ENCODE measurements around the gene NCOA5.

The NCOA5 gene

DNA sequence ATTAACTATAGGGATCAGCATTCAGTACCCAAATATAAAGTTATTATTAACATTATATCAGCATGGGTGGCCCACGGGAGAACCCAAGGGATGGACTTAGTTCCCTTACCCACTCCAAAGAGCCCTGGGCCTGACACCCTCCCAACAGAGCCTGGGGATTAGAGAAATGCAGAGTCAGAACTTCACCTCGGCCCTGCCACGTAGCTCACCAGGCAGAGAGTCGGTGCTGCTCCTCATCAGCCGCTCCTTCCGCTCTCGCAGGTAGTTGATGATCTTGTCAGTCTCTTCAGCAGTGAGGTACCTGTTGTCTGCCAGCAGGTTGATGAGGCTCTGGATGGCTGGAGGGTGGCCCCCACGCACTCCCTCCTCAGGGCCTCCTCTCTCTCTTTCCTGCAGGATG lies 26.6 kb downstream of the NCOA5 start:
- no peak for DNase-seq (ENCODE audit: low read depth, low spot score)
- POLR2A ChIA-PET: no interaction called here
- TF ChIP-seq, protein P1, sequence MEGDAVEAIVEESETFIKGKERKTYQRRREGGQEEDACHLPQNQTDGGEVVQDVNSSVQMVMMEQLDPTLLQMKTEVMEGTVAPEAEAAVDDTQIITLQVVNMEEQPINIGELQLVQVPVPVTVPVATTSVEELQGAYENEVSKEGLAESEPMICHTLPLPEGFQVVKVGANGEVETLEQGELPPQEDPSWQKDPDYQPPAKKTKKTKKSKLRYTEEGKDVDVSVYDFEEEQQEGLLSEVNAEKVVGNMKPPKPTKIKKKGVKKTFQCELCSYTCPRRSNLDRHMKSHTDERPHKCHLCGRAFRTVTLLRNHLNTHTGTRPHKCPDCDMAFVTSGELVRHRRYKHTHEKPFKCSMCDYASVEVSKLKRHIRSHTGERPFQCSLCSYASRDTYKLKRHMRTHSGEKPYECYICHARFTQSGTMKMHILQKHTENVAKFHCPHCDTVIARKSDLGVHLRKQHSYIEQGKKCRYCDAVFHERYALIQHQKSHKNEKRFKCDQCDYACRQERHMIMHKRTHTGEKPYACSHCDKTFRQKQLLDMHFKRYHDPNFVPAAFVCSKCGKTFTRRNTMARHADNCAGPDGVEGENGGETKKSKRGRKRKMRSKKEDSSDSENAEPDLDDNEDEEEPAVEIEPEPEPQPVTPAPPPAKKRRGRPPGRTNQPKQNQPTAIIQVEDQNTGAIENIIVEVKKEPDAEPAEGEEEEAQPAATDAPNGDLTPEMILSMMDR (IDR thresholded peaks at IDR 0.05; ENCODE audit: insufficient read depth, low read length, missing control alignments): no peak
- H3K4me3 ChIP-seq (ENCODE audit: low read depth, low read length): no peak overlapping the region
- CTCF ChIA-PET: no interaction called here

DNA sequence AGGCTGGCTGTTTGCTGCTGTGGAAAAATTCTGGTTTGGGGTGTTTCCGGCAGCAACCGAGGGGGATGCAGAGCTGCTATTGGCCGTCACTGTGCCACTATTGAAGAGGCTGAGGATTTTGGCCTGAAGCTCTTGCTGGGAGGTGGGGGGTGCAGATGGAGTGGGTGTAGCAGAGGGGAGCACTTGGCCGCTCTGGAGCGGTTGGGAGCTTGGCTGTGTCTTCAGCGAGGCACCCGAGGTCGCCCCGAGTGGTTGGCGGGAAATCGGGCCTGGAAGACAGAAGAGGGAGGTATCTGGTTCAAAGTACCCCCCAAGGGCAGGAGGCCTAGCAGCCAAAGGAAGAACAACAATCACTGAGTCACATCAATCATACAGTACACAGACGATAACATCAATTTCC lies 27.1 kb downstream of the NCOA5 start:
- H3K4me3 ChIP-seq (ENCODE audit: low read depth, low read length): no peak overlapping the region
- POLR2A ChIA-PET: no interaction called here
- CTCF ChIA-PET: interaction anchor here (1.0 kb wide), 1 partner anchor 24 kb away, joined by 3 read pairs; no protein-coding TSS in a partner anchor
- TF ChIP-seq, protein P1 (IDR thresholded peaks at IDR 0.05; ENCODE audit: insufficient read depth, low read length, missing control alignments): no peak
- DNase-seq (ENCODE audit: low read depth, low spot score): no peak

DNA sequence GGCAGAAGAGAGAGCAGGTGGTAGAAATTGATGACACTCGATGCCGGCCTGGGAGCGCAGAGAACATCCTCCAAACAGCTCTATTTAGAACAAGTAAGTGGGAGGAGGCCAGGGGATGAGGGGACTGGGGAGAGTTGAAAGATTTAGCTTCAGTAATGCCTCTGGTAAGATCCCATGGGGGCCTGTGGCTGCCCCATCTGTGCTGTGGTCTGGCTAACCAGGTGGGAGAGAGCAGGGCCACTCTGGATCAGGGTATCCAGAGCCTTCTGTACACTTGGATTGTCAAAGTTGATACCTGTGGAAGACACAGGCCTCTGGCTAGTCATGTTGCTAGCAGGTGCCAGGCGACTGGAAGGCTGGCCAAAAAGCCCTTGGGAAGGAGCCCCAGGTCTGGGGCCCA lies 27.6 kb downstream of the NCOA5 start:
- no peak overlapping the region for H3K4me3 ChIP-seq (ENCODE audit: low read depth, low read length)
- DNase-seq (ENCODE audit: low read depth, low spot score): no peak
- ChIA-PET CTCF (interaction anchor here (1.0 to 1.5 kb wide), 2 partner anchors 24 to 26 kb away, joined by 3 to 6 read pairs; no protein-coding TSS in a partner anchor), POLR2A (no interaction called here)
- TF ChIP-seq, protein P1 (IDR thresholded peaks at IDR 0.05; ENCODE audit: insufficient read depth, low read length, missing control alignments): no peak

DNA sequence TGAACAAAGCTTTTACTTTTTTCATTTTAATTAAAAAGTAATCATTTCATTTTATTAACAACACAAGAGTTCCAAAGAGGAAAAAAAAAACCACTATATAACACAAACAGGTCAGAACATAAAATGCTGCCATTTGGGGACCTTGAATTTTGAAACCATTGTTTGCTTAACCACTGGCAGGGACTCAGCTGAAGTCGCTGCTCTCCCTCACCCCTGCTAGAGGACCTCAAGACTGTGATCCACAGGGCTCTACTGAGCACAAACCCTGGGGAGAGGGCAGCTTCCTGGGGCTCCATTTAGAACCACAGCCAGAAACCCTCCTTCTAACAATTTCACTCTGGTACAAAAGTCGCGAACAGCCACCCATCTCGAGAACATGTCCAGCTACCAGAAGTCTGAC lies 28.8 kb downstream of the NCOA5 start:
- DNase-seq (ENCODE audit: low read depth, low spot score): no peak
- TF ChIP-seq, protein P1 (IDR thresholded peaks at IDR 0.05; ENCODE audit: insufficient read depth, low read length, missing control alignments): no peak
- POLR2A ChIA-PET: no interaction called here
- CTCF ChIA-PET: interaction anchor here (1.5 to 1.9 kb wide), 2 partner anchors 27 to 47 kb away, joined by 6 to 11 read pairs; no protein-coding TSS in a partner anchor
- H3K4me3 ChIP-seq (ENCODE audit: low read depth, low read length): no peak overlapping the region

DNA sequence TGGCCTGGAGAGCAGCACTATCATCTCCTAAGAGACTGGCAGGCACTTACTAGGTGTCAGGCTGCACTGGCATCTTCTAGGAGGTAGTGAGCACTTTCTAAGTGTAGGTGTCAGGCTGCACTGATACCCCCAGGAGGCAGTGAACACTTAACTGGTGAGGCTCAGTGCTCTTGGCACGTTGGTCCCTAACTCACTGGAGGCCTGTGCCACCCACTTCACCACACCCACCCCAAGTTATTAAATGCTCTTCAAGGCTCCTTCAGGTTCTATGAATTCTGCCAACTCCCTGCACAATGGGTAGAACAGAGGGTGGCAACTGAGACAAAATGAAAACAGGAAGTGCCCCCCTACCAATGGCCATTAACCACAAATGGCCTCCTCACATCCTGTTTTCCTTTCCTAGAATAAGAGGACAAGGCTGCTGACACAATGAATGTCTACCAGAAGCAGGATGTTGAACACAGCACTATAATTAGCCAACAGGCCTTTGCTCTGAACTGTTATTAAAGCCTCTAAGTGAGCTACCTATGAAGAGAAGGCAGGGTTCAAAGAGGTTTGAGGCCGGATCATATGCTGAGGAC lies 29.4 kb downstream of the NCOA5 start:
- no peak overlapping the region for H3K4me3 ChIP-seq (ENCODE audit: low read depth, low read length)
- ChIA-PET POLR2A (no interaction called here), CTCF (interaction anchor here (1.9 kb wide), 1 partner anchor 46 kb away, joined by 11 read pairs; no protein-coding TSS in a partner anchor)
- TF ChIP-seq, protein P1 (IDR thresholded peaks at IDR 0.05; ENCODE audit: insufficient read depth, low read length, missing control alignments): no peak
- DNase-seq (ENCODE audit: low read depth, low spot score): no peak

DNA sequence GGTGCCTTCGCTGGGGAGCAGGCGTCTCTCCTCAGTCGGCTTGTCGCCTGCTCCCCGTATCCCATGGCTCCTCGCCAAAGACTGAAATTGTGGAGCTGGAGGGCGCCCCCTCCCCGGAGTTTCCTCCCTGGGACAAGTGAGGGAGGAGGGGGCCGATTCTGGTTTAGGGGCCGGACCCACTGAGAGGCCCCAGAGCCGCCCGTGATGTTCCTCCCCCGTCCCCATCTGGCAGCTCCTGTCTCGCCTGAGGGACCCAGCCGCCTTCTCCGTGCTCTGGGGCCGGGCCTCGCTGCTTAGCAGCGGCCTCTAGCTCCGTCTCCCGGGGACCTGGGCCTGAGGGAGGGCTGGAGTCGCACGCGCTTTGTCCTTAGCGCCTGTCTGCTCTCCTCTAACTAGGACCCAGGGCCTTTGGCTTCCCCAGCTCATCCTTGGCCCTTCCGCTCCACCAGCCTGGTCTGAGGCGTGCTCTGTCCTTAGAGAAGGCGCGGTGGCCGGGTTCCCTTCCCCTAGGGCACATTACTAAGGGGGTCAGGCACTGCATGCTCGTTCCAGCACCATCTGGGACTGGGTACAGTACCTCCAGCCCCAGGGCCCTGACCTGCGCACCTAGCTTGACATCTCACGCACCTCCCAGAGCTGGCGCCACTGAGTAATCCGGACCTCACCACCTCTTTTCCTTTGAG lies 31.0 kb downstream of the NCOA5 start:
- ChIA-PET CTCF (interaction anchor here (0.9 to 3.1 kb wide), 17 partner anchors 8 to 282 kb away, joined by 3 to 13 read pairs (median 5); partner anchors contain the start of gene SLC12A5), POLR2A (interaction anchor here (0.7 kb wide), 1 partner anchor 348 kb away, joined by 3 read pairs; the partner anchor contains the start of gene ELMO2)
- TF ChIP-seq, protein P1 (IDR thresholded peaks at IDR 0.05; ENCODE audit: insufficient read depth, low read length, missing control alignments): no peak
- peak overlapping the region; percentile 48 for H3K4me3 ChIP-seq (ENCODE audit: low read depth, low read length)
- DNase-seq (ENCODE audit: low read depth, low spot score): no peak

Data from AG04449 (cell line).